H9 (cell line): ENCODE results near the gene CIT. TPM values are rescaled to one million over a fixed set of nuclear protein-coding genes. Genes with fewer than 3 reads are reported as not detected.

Experiments used
- DNase-seq: peaks from one replicate; pipeline ENCODE4 v3.0.0-alpha.2; 2017
- H2AFZ ChIP-seq: one replicate; pipeline ENCODE4 v1.6.1; 2013; ENCODE audit warnings: mild to moderate bottlenecking, low read length, control low read depth, moderate library complexity
- H2AK5ac ChIP-seq: 2 replicates; pipeline ENCODE4 v1.6.1; 2013; ENCODE audit warnings: low read length, control low read depth, mixed read lengths; ENCODE audit not compliant: insufficient read length
- H2BK120ac ChIP-seq: one replicate; pipeline ENCODE4 v1.6.1; 2013; ENCODE audit warnings: low read depth, mild to moderate bottlenecking, low read length, control low read depth, inconsistent platforms; ENCODE audit not compliant: poor library complexity, severe bottlenecking
- H2BK12ac ChIP-seq: 2 replicates; pipeline ENCODE4 v1.6.1; 2013; ENCODE audit warnings: low read length, control low read depth, mixed read lengths, low read depth; ENCODE audit not compliant: insufficient read length
- H2BK15ac ChIP-seq: 2 replicates; pipeline ENCODE4 v1.6.1; 2013; ENCODE audit warnings: low read depth, low read length, control low read depth
- H2BK20ac ChIP-seq: one replicate; pipeline ENCODE4 v1.6.1; 2013; ENCODE audit warnings: low read depth, mild to moderate bottlenecking, low read length, control low read depth, inconsistent platforms; ENCODE audit not compliant: poor library complexity, severe bottlenecking
- H2BK5ac ChIP-seq: 2 replicates; pipeline ENCODE4 v1.6.1; 2013; ENCODE audit warnings: low read length, control low read depth, mixed read lengths; ENCODE audit not compliant: insufficient read length
- H3K14ac ChIP-seq: 2 replicates; pipeline ENCODE4 v1.6.1; 2013; ENCODE audit warnings: low read length, control low read depth; ENCODE audit not compliant: insufficient read depth
- H3K18ac ChIP-seq: 2 replicates; pipeline ENCODE4 v1.6.1; 2013; ENCODE audit warnings: low read depth, mild to moderate bottlenecking, mixed read lengths, low read length, control low read depth; ENCODE audit not compliant: insufficient read length
- H3K23ac ChIP-seq: 2 replicates; pipeline ENCODE4 v1.6.1; 2013; ENCODE audit warnings: low read length, control low read depth, mixed read lengths, low read depth; ENCODE audit not compliant: insufficient read length
- H3K23me2 ChIP-seq: 2 replicates; pipeline ENCODE4 v1.6.1; 2013; ENCODE audit warnings: low read depth, mild to moderate bottlenecking, mixed read lengths, low read length, control low read depth; ENCODE audit not compliant: insufficient read length, poor library complexity, severe bottlenecking
- H3K27ac ChIP-seq: 2 replicates; pipeline ENCODE4 v1.5.1; 2013; ENCODE audit warnings: low read length, control low read depth, mixed read lengths, low read depth; ENCODE audit not compliant: insufficient read length
- H3K27me3 ChIP-seq: 2 replicates; pipeline ENCODE4 v1.6.1; 2013; ENCODE audit warnings: low read length, control low read depth, inconsistent platforms; ENCODE audit not compliant: insufficient read depth
- H3K4ac ChIP-seq: 2 replicates; pipeline ENCODE4 v1.6.1; 2013; ENCODE audit warnings: low read depth, mild to moderate bottlenecking, control low read depth, inconsistent platforms, low read length, moderate library complexity
- H3K4me1 ChIP-seq: 2 replicates; pipeline ENCODE4 v1.6.1; 2013; ENCODE audit warnings: low read length, control low read depth, inconsistent platforms; ENCODE audit not compliant: insufficient read depth
- H3K4me2 ChIP-seq: 2 replicates; pipeline ENCODE4 v1.6.1; 2013; ENCODE audit warnings: low read length, control low read depth, mixed read lengths; ENCODE audit not compliant: insufficient read length, insufficient read depth
- H3K56ac ChIP-seq: 2 replicates; pipeline ENCODE4 v1.6.1; 2013; ENCODE audit warnings: low read depth, mild to moderate bottlenecking, mixed read lengths, low read length, control low read depth; ENCODE audit not compliant: insufficient read length
- H3K79me1 ChIP-seq: 2 replicates; pipeline ENCODE4 v1.6.1; 2013; ENCODE audit warnings: low read depth, mild to moderate bottlenecking, moderate library complexity, low read length, control low read depth, inconsistent platforms; ENCODE audit not compliant: insufficient read depth, poor library complexity, severe bottlenecking
- H3K79me2 ChIP-seq: 2 replicates; pipeline ENCODE4 v1.6.1; 2013; ENCODE audit warnings: low read length, control low read depth, inconsistent platforms; ENCODE audit not compliant: insufficient read depth
- H3K9ac ChIP-seq: 2 replicates; pipeline ENCODE4 v1.6.1; 2013; ENCODE audit warnings: low read length, control low read depth, mixed read lengths; ENCODE audit not compliant: insufficient read length; ENCODE audit errors: extremely low read depth
- H3K9me3 ChIP-seq: one replicate; pipeline ENCODE4 v1.6.1; 2013; ENCODE audit warnings: low read depth, low read length, inconsistent platforms; ENCODE audit not compliant: control insufficient read depth
- H3T11ph ChIP-seq: one replicate; pipeline ENCODE4 v1.6.1; 2013; ENCODE audit warnings: mild to moderate bottlenecking, low read length, control low read depth, inconsistent platforms
- H4K20me1 ChIP-seq: one replicate; pipeline ENCODE4 v1.6.1; 2013; ENCODE audit not compliant: control insufficient read depth, insufficient read length, insufficient read depth
- H4K5ac ChIP-seq: 2 replicates; pipeline ENCODE4 v1.6.1; 2013; ENCODE audit warnings: low read depth, mild to moderate bottlenecking, mixed read lengths, low read length, control low read depth; ENCODE audit not compliant: insufficient read length
- H4K8ac ChIP-seq: replicated peaks from 2 replicates; pipeline ENCODE4 v1.6.1; 2013; ENCODE audit warnings: low read length, control low read depth, mixed read lengths, low read depth; ENCODE audit not compliant: insufficient read length
- H4K91ac ChIP-seq: 2 replicates; pipeline ENCODE4 v1.6.1; 2013; ENCODE audit warnings: low read depth, mild to moderate bottlenecking, moderate library complexity, mixed read lengths, low read length, control low read depth; ENCODE audit not compliant: insufficient read length
- H3K27ac Mint-ChIP-seq, 3 experiments: 2 replicates in 2 of 3; 3 replicates in 1 of 3; pipeline ENCODE4 v1.8.0; 2020 to 2021; ENCODE audit warnings: mixed read lengths in 3 of 3, mild to moderate bottlenecking in 1 of 3, moderate library complexity in 1 of 3
- H3K27me3 Mint-ChIP-seq: 2 replicates; pipeline ENCODE4 v1.8.0; 2021; ENCODE audit warnings: low read depth, mild to moderate bottlenecking, moderate library complexity, mixed read lengths
- H3K36me3 Mint-ChIP-seq, 3 experiments: 2 replicates in 2 of 3; 3 replicates in 1 of 3; pipeline ENCODE4 v1.8.0; 2020 to 2021; ENCODE audit warnings: low read depth in 3 of 3, mixed read lengths in 3 of 3; ENCODE audit not compliant: insufficient read depth in 1 of 3
- H3K4me1 Mint-ChIP-seq, 2 experiments: 2 replicates each; pipeline ENCODE4 v1.8.0; 2020; ENCODE audit warnings: mixed read lengths in 2 of 2
- H3K4me3 Mint-ChIP-seq, 2 experiments: 2 replicates in 1 of 2; 3 replicates in 1 of 2; pipeline ENCODE4 v1.8.0; 2020 to 2021; ENCODE audit warnings: mild to moderate bottlenecking in 2 of 2, mixed read lengths in 2 of 2, moderate library complexity in 1 of 2
- H3K9me3 Mint-ChIP-seq, 2 experiments: 2 replicates in 1 of 2; 3 replicates in 1 of 2; pipeline ENCODE4 v1.8.0; 2020; ENCODE audit warnings: mild to moderate bottlenecking in 2 of 2, mixed read lengths in 2 of 2, moderate library complexity in 1 of 2
- WGBS: extraction: QIAGEN DNeasy Blood & Tissue Kit; methylation state at CpG from one replicate; pipeline ENCODE4 v1.1.7; 2013; ENCODE audit warnings: missing lambda C conversion rate, low lambda C conversion rate, mixed read lengths; ENCODE audit not compliant: insufficient read length; ENCODE audit errors: extremely low coverage; 5-methylcytosine and 5-hydroxymethylcytosine counted together
- total RNA-seq: library from RNA; stranded (reverse); gene quantifications from 2 replicates; pipeline ENCODE4 v1.2.1, GENCODE V29; 2021
- TF ChIP-seq, protein P1 (sequence below): fragments of 200-600 bp; sonication (generic); conservative IDR thresholded peaks from 3 replicates; pipeline ENCODE4 v1.8.0; 2021; ENCODE audit warnings: antibody characterized with exemption, mild to moderate bottlenecking

Gene CIT
- total RNA-seq, 1 experiment from 2014 or later: 55.3 TPM

- H2BK20ac ChIP-seq: no peak overlapping the region
- no peak overlapping the region for H3K14ac ChIP-seq
- H3K9me3 ChIP-seq: no peaks in the 10 kb centered on the region
- no peak overlapping the region for H3K18ac ChIP-seq
- no CpG with 5 or more reads among the region's 2 CpGs for WGBS
- no peak overlapping the region for H2BK15ac ChIP-seq
- no peaks in the 10 kb centered on the region for H3K4me1 ChIP-seq
- H4K5ac ChIP-seq: no peak overlapping the region
- no peaks in the 10 kb centered on the region for H3K23me2 ChIP-seq
- H3K4me2 ChIP-seq: no peak overlapping the region
- TF ChIP-seq, protein P1, sequence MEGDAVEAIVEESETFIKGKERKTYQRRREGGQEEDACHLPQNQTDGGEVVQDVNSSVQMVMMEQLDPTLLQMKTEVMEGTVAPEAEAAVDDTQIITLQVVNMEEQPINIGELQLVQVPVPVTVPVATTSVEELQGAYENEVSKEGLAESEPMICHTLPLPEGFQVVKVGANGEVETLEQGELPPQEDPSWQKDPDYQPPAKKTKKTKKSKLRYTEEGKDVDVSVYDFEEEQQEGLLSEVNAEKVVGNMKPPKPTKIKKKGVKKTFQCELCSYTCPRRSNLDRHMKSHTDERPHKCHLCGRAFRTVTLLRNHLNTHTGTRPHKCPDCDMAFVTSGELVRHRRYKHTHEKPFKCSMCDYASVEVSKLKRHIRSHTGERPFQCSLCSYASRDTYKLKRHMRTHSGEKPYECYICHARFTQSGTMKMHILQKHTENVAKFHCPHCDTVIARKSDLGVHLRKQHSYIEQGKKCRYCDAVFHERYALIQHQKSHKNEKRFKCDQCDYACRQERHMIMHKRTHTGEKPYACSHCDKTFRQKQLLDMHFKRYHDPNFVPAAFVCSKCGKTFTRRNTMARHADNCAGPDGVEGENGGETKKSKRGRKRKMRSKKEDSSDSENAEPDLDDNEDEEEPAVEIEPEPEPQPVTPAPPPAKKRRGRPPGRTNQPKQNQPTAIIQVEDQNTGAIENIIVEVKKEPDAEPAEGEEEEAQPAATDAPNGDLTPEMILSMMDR: no peak
- no peak overlapping the region for H4K91ac ChIP-seq
- no peak overlapping the region for H2BK5ac ChIP-seq
- H3K9me3 Mint-ChIP-seq: no peaks in the 10 kb centered on the region
- H3K4ac ChIP-seq: no peak overlapping the region
- no peak overlapping the region for H3K56ac ChIP-seq
- no peaks in the 10 kb centered on the region for H3K79me1 ChIP-seq
- H2AK5ac ChIP-seq: no peak overlapping the region
- no peak overlapping the region for H2AFZ ChIP-seq
- no peak overlapping the region for H3K27ac ChIP-seq
- no peak for DNase-seq
- H3K4me1 Mint-ChIP-seq: no peaks in the 10 kb centered on the region
- H3K27me3 ChIP-seq: no peaks in the 10 kb centered on the region
- no peak overlapping the region for H3K27ac Mint-ChIP-seq
- H2BK12ac ChIP-seq: no peak overlapping the region
- no peaks in the 10 kb centered on the region for H4K20me1 ChIP-seq
- H2BK120ac ChIP-seq: no peak overlapping the region
- no peak overlapping the region for H3K4me3 Mint-ChIP-seq
- H4K8ac ChIP-seq: no peak overlapping the region
- no peaks in the 10 kb centered on the region for H3K27me3 Mint-ChIP-seq
- peaks cover 2% of the 10 kb centered on the region; the same call in 1 of the 2 replicates for H3K79me2 ChIP-seq
- H3K23ac ChIP-seq: no peak overlapping the region
- H3T11ph ChIP-seq: no peak overlapping the region
- no peak overlapping the region for H3K9ac ChIP-seq
- H3K36me3 Mint-ChIP-seq: peaks cover 21 to 55% (median 54%) of the 10 kb centered on the region in 3 experiments
Observed at GRCh38 chr12:119817546-119818343, 59.4 kb downstream of the CIT start.
